ENCODE measurements around the gene ORAI2.
"Not testable (repeated sequence)": the region's sequence is repeated elsewhere in the genome, so short reads cannot be mapped to it uniquely, and the experiment has no call there.

The ORAI2 gene

GRCh38 chr7:102479982-102480637, 46.7 kb downstream of the ORAI2 start:
- H3K36me3 Mint-ChIP-seq (ENCODE audit: low read depth); H3K9me3 Mint-ChIP-seq; H3K4me1 Mint-ChIP-seq; H3K27me3 Mint-ChIP-seq (ENCODE audit: low read depth, poor library complexity); H3K4me3 Mint-ChIP-seq: not testable (repeated sequence)
- DNase-seq, result peak; percentile 66
- peak overlapping the region; percentile 50 for H3K27ac Mint-ChIP-seq

GRCh38 chr7:102481962-102482361, 48.6 kb downstream of the ORAI2 start:
- not testable (repeated sequence) for H3K36me3 Mint-ChIP-seq (ENCODE audit: low read depth); H3K27ac Mint-ChIP-seq; H3K4me1 Mint-ChIP-seq; DNase-seq; H3K27me3 Mint-ChIP-seq (ENCODE audit: low read depth, poor library complexity); H3K4me3 Mint-ChIP-seq; H3K9me3 Mint-ChIP-seq

- not testable (repeated sequence) for H3K27ac Mint-ChIP-seq; DNase-seq; H3K27me3 Mint-ChIP-seq (ENCODE audit: low read depth, poor library complexity); H3K4me3 Mint-ChIP-seq; H3K4me1 Mint-ChIP-seq; H3K9me3 Mint-ChIP-seq; H3K36me3 Mint-ChIP-seq (ENCODE audit: low read depth)
These were observed 50.9 kb downstream of the ORAI2 start for GRCh38 chr7:102484317-102484716.

GRCh38 chr7:102490529-102491075, 57.2 kb downstream of the ORAI2 start:
- H3K4me1 Mint-ChIP-seq; H3K27me3 Mint-ChIP-seq (ENCODE audit: low read depth, poor library complexity); H3K36me3 Mint-ChIP-seq (ENCODE audit: low read depth); H3K27ac Mint-ChIP-seq; H3K9me3 Mint-ChIP-seq; H3K4me3 Mint-ChIP-seq: not testable (repeated sequence)
- peak; percentile 80 for DNase-seq

GRCh38 chr7:102493220-102493935, 60.0 kb downstream of the ORAI2 start:
- H3K27me3 Mint-ChIP-seq (ENCODE audit: low read depth, poor library complexity); H3K4me3 Mint-ChIP-seq; DNase-seq; H3K9me3 Mint-ChIP-seq; H3K4me1 Mint-ChIP-seq; H3K36me3 Mint-ChIP-seq (ENCODE audit: low read depth); H3K27ac Mint-ChIP-seq: not testable (repeated sequence)

GRCh38 chr7:102494026-102494425, 60.7 kb downstream of the ORAI2 start:
- not testable (repeated sequence) for H3K27ac Mint-ChIP-seq; H3K4me1 Mint-ChIP-seq; H3K36me3 Mint-ChIP-seq (ENCODE audit: low read depth); H3K27me3 Mint-ChIP-seq (ENCODE audit: low read depth, poor library complexity); H3K9me3 Mint-ChIP-seq; DNase-seq; H3K4me3 Mint-ChIP-seq

- H3K4me3 Mint-ChIP-seq; H3K9me3 Mint-ChIP-seq; H3K4me1 Mint-ChIP-seq; H3K27ac Mint-ChIP-seq; H3K27me3 Mint-ChIP-seq (ENCODE audit: low read depth, poor library complexity); H3K36me3 Mint-ChIP-seq (ENCODE audit: low read depth); DNase-seq: not testable (repeated sequence)
These were observed 61.2 kb downstream of the ORAI2 start for GRCh38 chr7:102494473-102495149.

GRCh38 chr7:102496861-102497260, 63.5 kb downstream of the ORAI2 start:
- H3K36me3 Mint-ChIP-seq (ENCODE audit: low read depth); H3K27me3 Mint-ChIP-seq (ENCODE audit: low read depth, poor library complexity); H3K4me1 Mint-ChIP-seq; DNase-seq; H3K27ac Mint-ChIP-seq; H3K9me3 Mint-ChIP-seq; H3K4me3 Mint-ChIP-seq: not testable (repeated sequence)

GRCh38 chr7:102497308-102497707, 63.9 kb downstream of the ORAI2 start:
- H3K27me3 Mint-ChIP-seq (ENCODE audit: low read depth, poor library complexity), result not testable (repeated sequence)

GRCh38 chr7:102498321-102498720, 64.9 kb downstream of the ORAI2 start:
- not testable (repeated sequence) for H3K4me3 Mint-ChIP-seq; H3K4me1 Mint-ChIP-seq; DNase-seq; H3K27me3 Mint-ChIP-seq (ENCODE audit: low read depth, poor library complexity); H3K9me3 Mint-ChIP-seq; H3K36me3 Mint-ChIP-seq (ENCODE audit: low read depth); H3K27ac Mint-ChIP-seq

More at GRCh38 chr7:102497308-102497707, 63.9 kb downstream of the ORAI2 start:
- H3K9me3 Mint-ChIP-seq; DNase-seq; H3K36me3 Mint-ChIP-seq (ENCODE audit: low read depth); H3K4me1 Mint-ChIP-seq; H3K27ac Mint-ChIP-seq; H3K4me3 Mint-ChIP-seq: not testable (repeated sequence)

- not testable (repeated sequence) for H3K36me3 Mint-ChIP-seq (ENCODE audit: low read depth); H3K4me3 Mint-ChIP-seq; H3K4me1 Mint-ChIP-seq; H3K9me3 Mint-ChIP-seq; H3K27me3 Mint-ChIP-seq (ENCODE audit: low read depth, poor library complexity); H3K27ac Mint-ChIP-seq; DNase-seq
These were observed 69.8 kb downstream of the ORAI2 start for GRCh38 chr7:102503141-102503540.

- H3K27ac Mint-ChIP-seq; H3K36me3 Mint-ChIP-seq (ENCODE audit: low read depth); H3K9me3 Mint-ChIP-seq; DNase-seq; H3K4me1 Mint-ChIP-seq; H3K27me3 Mint-ChIP-seq (ENCODE audit: low read depth, poor library complexity); H3K4me3 Mint-ChIP-seq: not testable (repeated sequence)
These were observed 72.2 kb downstream of the ORAI2 start for GRCh38 chr7:102505298-102506185.

Measured in nephron progenitor cell (in vitro differentiated cells).